ENCODE measurements around the gene KATNBL1.
A peak's percentile ranks its signal among the peaks of the same experiment; 100 is the strongest.
"Not testable (repeated sequence)": the region's sequence is repeated elsewhere in the genome, so short reads cannot be mapped to it uniquely, and the experiment has no call there.

The KATNBL1 gene

DNA sequence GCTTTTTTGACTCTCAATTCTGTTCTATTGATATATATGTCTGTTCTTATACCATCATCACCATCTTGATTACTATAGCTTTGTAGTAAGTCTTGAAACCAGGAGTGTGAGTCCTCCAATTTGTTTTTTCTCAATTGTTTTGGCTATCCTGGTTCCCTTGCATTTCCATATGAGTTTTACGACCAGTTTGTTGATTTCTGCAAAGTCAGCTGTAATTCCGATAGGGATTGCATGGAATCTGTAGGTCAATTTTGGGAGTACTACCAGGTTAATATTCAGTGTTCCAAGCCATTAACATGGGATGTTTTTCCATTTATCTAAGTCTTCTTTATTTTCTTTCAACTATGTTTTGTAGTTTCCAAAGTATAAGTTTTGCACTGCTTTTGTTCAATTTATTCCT, 81.0 kb downstream of the KATNBL1 start:
- TF ChIP-seq, protein P1, sequence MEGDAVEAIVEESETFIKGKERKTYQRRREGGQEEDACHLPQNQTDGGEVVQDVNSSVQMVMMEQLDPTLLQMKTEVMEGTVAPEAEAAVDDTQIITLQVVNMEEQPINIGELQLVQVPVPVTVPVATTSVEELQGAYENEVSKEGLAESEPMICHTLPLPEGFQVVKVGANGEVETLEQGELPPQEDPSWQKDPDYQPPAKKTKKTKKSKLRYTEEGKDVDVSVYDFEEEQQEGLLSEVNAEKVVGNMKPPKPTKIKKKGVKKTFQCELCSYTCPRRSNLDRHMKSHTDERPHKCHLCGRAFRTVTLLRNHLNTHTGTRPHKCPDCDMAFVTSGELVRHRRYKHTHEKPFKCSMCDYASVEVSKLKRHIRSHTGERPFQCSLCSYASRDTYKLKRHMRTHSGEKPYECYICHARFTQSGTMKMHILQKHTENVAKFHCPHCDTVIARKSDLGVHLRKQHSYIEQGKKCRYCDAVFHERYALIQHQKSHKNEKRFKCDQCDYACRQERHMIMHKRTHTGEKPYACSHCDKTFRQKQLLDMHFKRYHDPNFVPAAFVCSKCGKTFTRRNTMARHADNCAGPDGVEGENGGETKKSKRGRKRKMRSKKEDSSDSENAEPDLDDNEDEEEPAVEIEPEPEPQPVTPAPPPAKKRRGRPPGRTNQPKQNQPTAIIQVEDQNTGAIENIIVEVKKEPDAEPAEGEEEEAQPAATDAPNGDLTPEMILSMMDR (IDR thresholded peaks at IDR 0.05; ENCODE audit: extremely low read depth, missing control alignments): no peak
- DNase-seq (ENCODE audit: low spot score): no peak

DNA sequence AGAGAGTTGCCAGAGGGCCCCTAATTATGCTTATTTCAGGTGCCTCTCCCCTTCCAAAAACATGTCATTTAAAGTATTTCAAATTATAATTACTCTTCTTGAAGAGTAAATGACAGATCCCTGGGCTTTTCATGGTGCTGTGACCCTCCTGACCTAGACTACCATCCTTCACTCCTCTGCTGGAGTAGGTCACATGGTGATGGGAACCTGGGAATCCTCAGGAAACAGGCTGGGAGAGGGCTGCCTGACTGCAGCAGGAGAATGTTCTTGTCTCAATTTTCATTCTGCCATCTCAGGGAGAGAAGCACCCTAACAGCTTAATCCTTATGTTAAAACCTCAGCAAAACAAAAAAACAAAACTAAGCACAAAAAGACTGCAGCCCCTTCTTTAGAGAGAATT, 83.4 kb downstream of the KATNBL1 start:
- DNase-seq (ENCODE audit: low spot score): no peak
- TF ChIP-seq, protein P1 (IDR thresholded peaks at IDR 0.05; ENCODE audit: extremely low read depth, missing control alignments): no peak

DNA sequence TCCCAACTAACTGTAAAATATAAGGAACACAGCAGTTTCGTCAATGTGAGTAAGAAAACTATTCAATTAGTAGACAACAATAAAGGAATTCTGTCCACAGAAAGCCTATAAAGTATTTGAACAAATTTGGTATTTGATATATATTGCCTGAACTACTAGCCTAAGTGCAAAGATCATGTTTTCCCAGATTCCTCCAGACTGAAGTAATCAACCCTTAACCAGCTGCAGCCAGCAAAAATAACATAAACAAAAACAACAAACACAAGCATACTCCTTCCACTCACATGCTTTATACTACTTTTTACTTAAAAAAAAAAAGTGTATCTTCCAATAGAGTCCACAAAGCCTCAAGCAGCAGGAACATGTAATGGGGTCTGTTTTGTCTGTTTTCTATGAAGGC, 84.0 kb downstream of the KATNBL1 start:
- DNase-seq (ENCODE audit: low spot score): no peak
- TF ChIP-seq, protein P1 (IDR thresholded peaks at IDR 0.05; ENCODE audit: extremely low read depth, missing control alignments): no peak

DNA sequence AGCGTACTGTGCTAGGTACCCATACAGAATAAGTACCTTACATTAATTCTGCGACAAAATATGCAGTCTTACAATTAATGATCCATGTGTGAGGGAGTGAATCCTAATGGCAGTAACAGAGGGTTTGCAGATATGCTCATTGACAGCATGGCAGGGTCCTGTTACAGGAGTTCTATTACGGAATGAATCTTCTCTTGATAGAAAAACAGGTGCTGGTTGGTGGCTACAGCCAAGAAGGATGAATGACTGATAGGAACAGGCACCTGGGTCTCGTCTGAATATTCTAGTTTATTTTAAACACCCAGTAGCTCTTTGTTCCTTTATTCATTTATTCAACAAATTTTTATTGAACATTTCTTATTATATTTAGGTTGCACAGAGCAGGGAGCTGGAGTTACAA, 85.2 kb downstream of the KATNBL1 start:
- TF ChIP-seq, protein P1 (IDR thresholded peaks at IDR 0.05; ENCODE audit: extremely low read depth, missing control alignments): no peak
- no peak for DNase-seq (ENCODE audit: low spot score)

DNA sequence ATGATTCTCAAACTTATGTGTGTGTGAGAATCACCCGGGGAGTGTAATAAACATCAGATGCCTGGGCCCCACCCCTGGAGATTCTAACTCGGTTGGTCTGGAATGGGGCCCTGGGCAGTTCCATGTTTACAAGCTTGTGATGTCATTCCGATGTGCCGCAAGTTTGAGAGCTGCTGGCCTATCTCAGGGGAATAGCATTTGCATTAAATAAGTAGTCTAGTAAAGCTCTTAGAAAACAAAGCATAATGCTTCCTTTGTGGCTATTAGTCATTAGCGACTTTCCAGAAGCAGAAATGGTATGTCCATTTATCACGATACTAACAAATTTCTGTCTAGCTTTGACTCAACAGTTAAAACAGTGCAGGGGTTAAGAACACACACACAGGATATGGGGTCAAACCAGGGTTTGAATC, 87.1 kb downstream of the KATNBL1 start:
- DNase-seq (ENCODE audit: low spot score): peak; percentile 19
- TF ChIP-seq, protein P1 (IDR thresholded peaks at IDR 0.05; ENCODE audit: extremely low read depth, missing control alignments): no peak

- not testable (repeated sequence) for DNase-seq (ENCODE audit: low spot score)
Observed at GRCh38 chr15:34121786-34122185, 88.1 kb downstream of the KATNBL1 start.

- not testable (repeated sequence) for DNase-seq (ENCODE audit: low spot score)
Observed at GRCh38 chr15:34120420-34120819, 89.5 kb downstream of the KATNBL1 start.

GRCh38 chr15:34119291-34119690, 90.6 kb downstream of the KATNBL1 start:
- TF ChIP-seq, protein P1 (IDR thresholded peaks at IDR 0.05; ENCODE audit: extremely low read depth, missing control alignments): no peak
- no peak for DNase-seq (ENCODE audit: low spot score)

- DNase-seq (ENCODE audit: low spot score): no peak
- TF ChIP-seq, protein P1 (IDR thresholded peaks at IDR 0.05; ENCODE audit: extremely low read depth, missing control alignments): no peak
Observed at GRCh38 chr15:34116620-34117019, 93.3 kb downstream of the KATNBL1 start.
